Loucy (cell line): ENCODE data around the gene USF2.

Source experiments
- H2AFZ ChIP-seq: fragments of 200-600 bp; sonication (generic); 2 replicates; pipeline ENCODE4 v1.6.0; 2016; ENCODE audit warnings: antibody characterized with exemption, mild to moderate bottlenecking, low read length, moderate library complexity
- H3F3A ChIP-seq: fragments of 200-600 bp; 2 replicates; pipeline ENCODE4 v1.6.0; 2016; ENCODE audit warnings: antibody characterized with exemption, low read depth, mild to moderate bottlenecking
- H3K27me3 ChIP-seq: fragments of 200-600 bp; sonication (generic); 2 replicates; pipeline ENCODE4 v1.6.1; 2014; ENCODE audit warnings: low read length, mild to moderate bottlenecking; ENCODE audit not compliant: insufficient read depth, poor library complexity, severe bottlenecking
- H3K36me3 ChIP-seq: fragments of 200-600 bp; sonication (generic); 2 replicates; pipeline ENCODE4 v1.6.1; 2016; ENCODE audit warnings: low read length; ENCODE audit not compliant: insufficient read depth
- H3K4me1 ChIP-seq: fragments of 200-600 bp; sonication (generic); 2 replicates; pipeline ENCODE4 v1.5.1; 2014; ENCODE audit warnings: low read length, mild to moderate bottlenecking; ENCODE audit not compliant: insufficient read depth, poor library complexity, severe bottlenecking
- H3K4me2 ChIP-seq: fragments of 200-600 bp; sonication (generic); 2 replicates; pipeline ENCODE4 v1.6.0; 2014; ENCODE audit warnings: antibody characterized with exemption, low read length, low read depth, mild to moderate bottlenecking; ENCODE audit not compliant: poor library complexity, severe bottlenecking
- H3K4me3 ChIP-seq: fragments of 200-600 bp; sonication (generic); 2 replicates; pipeline ENCODE4 v1.5.1; 2014; ENCODE audit warnings: low read length, mild to moderate bottlenecking, mixed read lengths; ENCODE audit not compliant: poor library complexity, severe bottlenecking
- H3K79me2 ChIP-seq: fragments of 200-600 bp; sonication (generic); 2 replicates; pipeline ENCODE4 v1.6.1; 2014; ENCODE audit warnings: low read length; ENCODE audit not compliant: insufficient read depth
- H3K9ac ChIP-seq: fragments of 200-600 bp; sonication (generic); 2 replicates; pipeline ENCODE4 v1.6.0; 2014; ENCODE audit warnings: mild to moderate bottlenecking, low read depth, low read length, moderate library complexity; ENCODE audit not compliant: poor library complexity, severe bottlenecking
- H3K9me2 ChIP-seq: fragments of 200-600 bp; sonication (generic); replicated peaks from 2 replicates; pipeline ENCODE4 v1.6.1; 2016; ENCODE audit warnings: low read depth, low read length, mixed read lengths
- H3K9me3 ChIP-seq: fragments of 200-600 bp; sonication (generic); 2 replicates; pipeline ENCODE4 v1.6.1; 2014; ENCODE audit warnings: mild to moderate bottlenecking, antibody characterized with exemption, low read length, low read depth; ENCODE audit not compliant: insufficient read depth
- H4K20me1 ChIP-seq: fragments of 200-600 bp; sonication (generic); 2 replicates; pipeline ENCODE4 v1.6.0; 2014; ENCODE audit warnings: antibody characterized with exemption, low read length, mild to moderate bottlenecking; ENCODE audit not compliant: insufficient read depth, poor library complexity, severe bottlenecking
- CTCF ChIP-seq: fragments of 200-600 bp; sonication (generic); conservative IDR thresholded peaks from 2 replicates; pipeline ENCODE4 v1.5.1; 2014; ENCODE audit warnings: mild to moderate bottlenecking, antibody characterized with exemption, low read length
- EZH2phosphoT487 ChIP-seq: fragments of 200-600 bp; IDR thresholded peaks from 2 replicates; pipeline ENCODE4 v1.6.1; 2018; ENCODE audit warnings: antibody characterized with exemption, mild to moderate bottlenecking, moderate library complexity, borderline replicate concordance

Gene USF2

GRCh38 chr19:35293363-35293739 is 24.6 kb downstream of the USF2 start:
- H3K4me1 ChIP-seq, result no peaks in the 10 kb centered on the region
- no peaks in the 10 kb centered on the region for H3F3A ChIP-seq
- H3K36me3 ChIP-seq, result no peaks in the 10 kb centered on the region
- no peaks in the 10 kb centered on the region for H3K9me3 ChIP-seq
- H2AFZ ChIP-seq, result no peak overlapping the region
- TF ChIP-seq EZH2phosphoT487, result no peak
- TF ChIP-seq CTCF, result no peak
- no peaks in the 10 kb centered on the region for H3K27me3 ChIP-seq
- no peaks in the 10 kb centered on the region for H3K9me2 ChIP-seq
- H3K79me2 ChIP-seq, result no peaks in the 10 kb centered on the region
- no peaks in the 10 kb centered on the region for H4K20me1 ChIP-seq
- H3K4me2 ChIP-seq, result no peak overlapping the region
- no peak overlapping the region for H3K4me3 ChIP-seq
- H3K9ac ChIP-seq, result no peak overlapping the region

GRCh38 chr19:35293808-35294207 is 25.0 kb downstream of the USF2 start:
- Histone ChIP-seq H3K4me2 (no peak overlapping the region), H3K9me2 (no peaks in the 10 kb centered on the region), H3K9ac (no peak overlapping the region), H3K4me3 (no peak overlapping the region), H3K9me3 (no peaks in the 10 kb centered on the region), H4K20me1 (no peaks in the 10 kb centered on the region), H3K27me3 (no peaks in the 10 kb centered on the region), H3K36me3 (no peaks in the 10 kb centered on the region), H3K79me2 (no peaks in the 10 kb centered on the region), H2AFZ (no peak overlapping the region), H3F3A (no peaks in the 10 kb centered on the region), H3K4me1 (no peaks in the 10 kb centered on the region)
- TF ChIP-seq EZH2phosphoT487 (no peak), CTCF (no peak)

GRCh38 chr19:35294328-35294727 is 25.6 kb downstream of the USF2 start:
- Histone ChIP-seq H3K4me2 (no peak overlapping the region), H2AFZ (no peak overlapping the region), H3K36me3 (no peaks in the 10 kb centered on the region), H3K9ac (no peak overlapping the region), H4K20me1 (no peaks in the 10 kb centered on the region), H3K4me3 (no peak overlapping the region), H3F3A (no peaks in the 10 kb centered on the region), H3K79me2 (no peaks in the 10 kb centered on the region), H3K9me3 (no peaks in the 10 kb centered on the region), H3K27me3 (no peaks in the 10 kb centered on the region), H3K4me1 (no peaks in the 10 kb centered on the region), H3K9me2 (no peaks in the 10 kb centered on the region)
- TF ChIP-seq EZH2phosphoT487 (no peak), CTCF (no peak)
